Measurements from ENCODE around the gene GP1BA.
A peak's percentile ranks its signal among the peaks of the same experiment; 100 is the strongest.

The GP1BA gene

DNA sequence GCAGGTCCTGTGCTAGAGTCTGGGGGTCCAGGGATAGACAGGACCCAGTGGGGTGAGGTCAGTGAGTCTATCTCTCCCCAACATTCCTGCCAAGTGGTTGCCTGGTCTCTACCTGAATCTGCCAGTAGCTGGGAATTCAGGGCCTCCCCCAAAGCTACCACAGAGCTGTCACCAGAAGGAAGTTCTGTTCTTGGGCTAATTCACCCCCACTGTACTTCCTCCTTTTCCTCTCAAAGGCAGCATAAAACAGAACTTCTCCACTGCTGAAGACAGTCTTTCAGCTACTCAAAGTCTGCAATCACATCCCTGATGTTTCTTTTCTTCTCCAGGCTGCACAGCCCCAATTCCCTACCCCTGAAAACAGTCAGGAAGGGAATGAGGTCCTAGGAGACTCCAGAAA is 46.6 kb downstream of the GP1BA start:
- no peak for DNase-seq

DNA sequence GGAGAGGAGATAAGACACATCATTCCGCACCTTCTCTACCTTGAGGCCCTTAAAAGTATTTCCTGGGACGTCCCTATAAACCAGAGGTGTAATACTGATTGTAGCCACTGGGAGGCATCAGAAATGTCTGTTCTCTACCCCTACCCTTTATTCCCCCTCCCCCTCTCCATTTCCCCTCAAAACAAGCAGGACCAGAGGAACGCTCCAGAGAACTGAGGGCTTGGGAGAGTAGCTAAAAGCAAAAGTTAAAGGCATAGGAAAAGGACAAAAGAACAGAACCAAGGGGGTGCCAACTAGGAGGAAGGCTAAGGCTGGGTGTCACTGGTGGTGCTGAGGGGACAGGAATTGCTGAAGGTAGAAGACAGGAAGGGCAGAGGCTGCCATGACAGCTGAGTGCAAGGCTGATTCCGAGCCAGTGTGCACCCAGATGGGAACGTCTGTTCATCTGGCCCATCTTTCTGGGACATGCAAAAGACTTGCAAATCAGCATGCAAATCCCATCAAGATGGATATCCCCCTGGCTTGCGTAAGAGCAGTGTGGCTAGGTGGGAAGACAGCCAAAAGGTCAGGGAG is 48.7 kb downstream of the GP1BA start:
- DNase-seq = peak; percentile 43 to 56

DNA sequence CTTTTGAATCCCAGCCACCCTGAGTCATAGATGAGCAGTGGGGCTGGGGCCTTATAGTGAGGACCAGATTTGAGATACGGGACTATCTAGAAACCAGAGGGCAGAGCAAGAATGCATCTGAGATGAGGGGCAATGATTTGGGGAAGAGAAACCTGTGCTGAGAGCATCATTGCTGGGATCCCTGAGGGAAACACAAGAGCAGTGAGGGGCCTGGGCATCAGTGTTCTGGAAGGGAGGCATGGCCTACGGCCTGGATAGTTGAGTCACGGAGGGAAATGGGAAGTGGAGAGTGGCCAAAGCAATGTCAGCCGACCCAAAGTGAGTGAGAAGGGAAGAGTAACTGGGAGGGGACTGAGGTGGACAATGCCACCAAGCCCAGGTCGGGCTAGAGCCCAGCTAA is 50.2 kb downstream of the GP1BA start:
- DNase-seq = no peak

All from activated T-cell treated with anti-CD3 and anti-CD28 coated beads, Interleukin-2, amount 50 U/mL, for 48 hours (primary cell).